Head of caudate nucleus (tissue), 42 donors: ENCODE results near the gene PSG6.
"Not testable (repeated sequence)": the region's sequence is repeated elsewhere in the genome, so short reads cannot be mapped to it uniquely, and the experiment has no call there.

Source experiments
- DNase-seq, 42 donors: peaks; one replicate each; pipeline versions ENCODE4 v3.0.0 to v3.0.0-alpha.2; 2020 to 2021; ENCODE audit warnings: mixed read lengths in 7 of 42
- intact Hi-C: fragments of 100-400 bp; cut with DNase I; formaldehyde crosslinking; loops from one replicate; pipeline ENCODE4 v1.15.0; 2022

PSG6 gene

GRCh38 chr19:42917634-42918033, at the start of gene PSG6:
Gene PSG6 (minus strand): TSS chr19:42917894. CDS start chr19:42917792, 102 bp downstream.
- intact Hi-C loops, DNase-seq: not testable (repeated sequence)

DNA sequence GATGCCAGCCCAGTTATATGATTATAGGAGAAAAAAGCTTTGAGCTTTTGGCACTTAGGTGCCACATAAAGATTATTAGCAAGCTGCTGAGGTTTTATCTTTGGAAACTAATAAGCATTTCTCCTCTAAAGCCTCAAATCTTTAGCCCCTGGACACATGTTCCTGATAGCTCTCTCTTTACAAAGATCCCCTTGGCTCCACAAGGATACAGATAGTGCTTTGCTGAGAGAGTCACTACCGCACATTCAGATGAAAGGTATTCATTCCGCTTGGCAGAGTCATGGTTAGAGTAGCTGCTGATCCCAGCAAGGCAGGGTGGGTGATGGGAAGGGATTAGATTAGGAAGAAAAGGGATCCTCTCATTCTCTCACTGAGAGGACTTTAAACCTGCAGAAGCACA, 47.5 kb upstream of the PSG6 start:
- intact Hi-C loops, result no loop called here
- DNase-seq, result no peak

DNA sequence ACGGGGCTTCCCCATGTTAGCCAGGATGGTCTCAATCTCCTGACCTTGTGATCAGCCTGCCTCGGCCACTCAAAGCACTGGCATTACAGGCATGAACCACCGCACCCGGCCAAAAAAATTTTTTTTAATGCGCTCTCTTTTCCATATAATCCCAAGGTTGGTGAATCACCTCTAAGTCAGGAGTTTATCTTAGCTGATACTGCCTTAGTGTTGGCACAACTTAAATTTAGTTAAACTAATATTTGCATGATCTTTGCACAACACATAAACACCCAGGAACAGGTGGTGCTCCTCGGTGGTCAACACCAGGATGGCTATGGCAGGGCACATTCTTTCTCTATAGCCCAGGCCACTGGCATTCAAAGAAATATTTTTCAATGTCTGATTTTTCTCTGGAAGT, 43.4 kb upstream of the PSG6 start:
- intact Hi-C loops, result no loop called here
- DNase-seq, result no peak

GRCh38 chr19:42952126-42952525, 34.4 kb upstream of the PSG6 start:
- DNase-seq, intact Hi-C loops: not testable (repeated sequence)

GRCh38 chr19:42951476-42951875, 33.8 kb upstream of the PSG6 start:
- intact Hi-C loops, DNase-seq: not testable (repeated sequence)

DNA sequence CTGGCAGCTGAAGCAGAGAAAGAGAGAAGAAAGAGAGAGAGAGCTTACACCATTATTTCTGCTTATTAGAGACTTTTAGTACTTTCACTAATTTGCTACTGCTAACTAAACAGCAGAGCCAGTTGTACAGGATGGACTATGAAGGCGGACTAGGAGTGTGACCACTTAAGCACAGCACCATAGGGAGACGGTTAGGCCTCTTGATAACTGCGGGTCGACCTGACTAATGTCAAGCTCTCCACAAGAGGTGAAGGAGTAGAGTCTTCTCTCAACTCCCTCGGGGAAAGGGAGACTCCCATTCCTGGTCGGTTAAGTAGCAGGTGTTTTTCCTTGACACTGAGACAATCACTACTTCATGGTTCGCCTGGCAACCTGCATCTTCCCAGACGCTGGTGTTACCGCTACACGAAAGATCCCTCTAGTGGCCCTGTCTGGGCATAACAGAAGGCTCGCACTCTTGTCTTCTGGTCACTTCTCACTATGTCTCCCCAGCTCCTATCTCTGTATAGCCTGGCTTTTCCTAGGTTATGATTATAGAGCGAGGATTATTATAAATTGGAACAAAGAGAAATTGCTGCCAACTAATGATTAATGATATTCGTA, 24.6 kb upstream of the PSG6 start:
- intact Hi-C loops, result no loop called here

GRCh38 chr19:42937107-42937506, 19.4 kb upstream of the PSG6 start, which contains the start of gene PSG7:
Gene PSG7 (minus strand): TSS chr19:42937207. CDS start chr19:42937076, 131 bp downstream.
- intact Hi-C loops, DNase-seq: not testable (repeated sequence)

More for the DNA sequence above, 24.6 kb upstream of the PSG6 start:
- DNase-seq, result no peak

GRCh38 chr19:42934726-42935125, 17.0 kb upstream of the PSG6 start:
- DNase-seq, intact Hi-C loops: not testable (repeated sequence)

GRCh38 chr19:42934183-42934582, 16.5 kb upstream of the PSG6 start:
- intact Hi-C loops, result not testable (repeated sequence)

GRCh38 chr19:42933412-42933811, 15.7 kb upstream of the PSG6 start:
- DNase-seq, intact Hi-C loops: not testable (repeated sequence)

More at GRCh38 chr19:42934183-42934582, 16.5 kb upstream of the PSG6 start:
- DNase-seq, result not testable (repeated sequence)

DNA sequence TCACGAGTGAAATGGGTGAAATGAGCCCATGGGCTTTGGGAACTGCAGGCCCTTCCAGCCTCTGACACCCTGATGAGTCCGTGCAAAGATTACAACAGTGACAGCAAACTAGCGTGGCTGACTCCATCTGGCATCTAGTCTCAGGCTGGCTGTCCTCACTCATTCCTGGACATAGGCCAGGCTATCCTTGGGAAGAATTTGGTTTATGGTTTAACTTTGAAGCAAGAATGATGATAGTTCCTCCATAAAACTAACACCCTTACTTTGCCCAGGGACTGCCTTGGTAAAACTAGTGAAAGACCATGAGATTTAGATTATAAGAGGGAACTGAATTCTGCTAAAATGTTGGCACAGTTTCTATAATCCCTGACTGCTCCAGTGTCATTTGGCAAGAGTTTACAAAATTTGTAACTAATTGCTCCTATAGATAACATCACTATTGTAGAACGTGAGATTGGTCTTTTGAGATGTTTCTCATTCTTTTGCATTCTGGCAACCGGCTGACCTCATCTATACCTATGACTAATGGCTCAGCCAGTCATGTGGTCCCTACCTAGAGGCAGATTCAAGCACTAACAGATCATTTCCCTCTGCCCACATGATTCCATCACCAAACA, 14.9 kb upstream of the PSG6 start:
- intact Hi-C loops, DNase-seq: not testable (repeated sequence)

DNA sequence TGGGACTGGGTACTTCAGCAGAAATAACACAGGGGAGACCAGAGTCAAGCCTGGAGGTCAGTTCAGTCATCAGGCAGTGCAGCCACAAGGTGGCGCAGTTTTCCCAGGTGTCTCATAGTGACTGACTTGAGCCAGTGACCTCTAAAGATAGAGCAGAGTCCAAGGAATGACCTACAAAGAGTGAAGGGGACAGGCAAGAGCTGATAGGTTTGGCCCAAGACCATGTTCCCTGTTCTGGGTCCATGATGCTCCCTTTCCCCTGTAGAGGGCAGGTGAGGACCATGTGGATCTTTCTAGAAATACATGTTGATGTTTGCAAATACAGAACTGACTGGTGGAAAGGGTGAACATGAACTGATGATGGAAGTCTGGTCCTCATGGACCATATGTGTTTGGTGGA, 12.5 kb upstream of the PSG6 start:
- DNase-seq, result peak in 10 of 42 donors; percentile 11 to 65 (median 21)
- intact Hi-C loops, result not testable (repeated sequence)

GRCh38 chr19:42928896-42929295, 11.2 kb upstream of the PSG6 start:
- DNase-seq, result no peak
- intact Hi-C loops, result no loop called here

- intact Hi-C loops, result no loop called here
- no peak for DNase-seq
These were observed 9.1 kb upstream of the PSG6 start for GRCh38 chr19:42926781-42927180.

DNA sequence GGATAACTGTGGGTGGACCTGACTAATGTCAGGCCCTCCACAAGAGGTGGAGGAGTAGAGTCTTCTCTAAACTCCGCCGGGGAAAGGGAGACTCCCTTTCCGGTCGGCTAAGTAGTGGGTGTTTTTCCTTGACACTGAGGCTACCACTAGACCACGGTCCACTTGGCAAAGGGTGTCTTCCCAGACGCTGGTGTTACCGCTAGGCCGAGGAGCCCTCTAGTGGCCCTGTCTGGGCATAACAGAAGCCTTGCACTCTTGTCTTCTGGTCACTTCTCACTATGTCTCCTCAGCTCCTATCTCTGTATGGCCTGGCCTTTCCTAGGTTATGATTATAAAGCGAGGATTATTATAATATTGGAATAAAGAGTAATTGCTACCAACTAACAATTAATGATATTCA, 5.4 kb upstream of the PSG6 start:
- intact Hi-C loops, result not testable (repeated sequence)
- peak in 38 of 42 donors; percentile 7 to 77 (median 40) for DNase-seq

- DNase-seq, intact Hi-C loops: not testable (repeated sequence)
These were observed 3.3 kb upstream of the PSG6 start for GRCh38 chr19:42920971-42921370.

GRCh38 chr19:42919757-42920079, 2.0 kb upstream of the PSG6 start:
- intact Hi-C loops, result no loop called here
- no peak for DNase-seq

DNA sequence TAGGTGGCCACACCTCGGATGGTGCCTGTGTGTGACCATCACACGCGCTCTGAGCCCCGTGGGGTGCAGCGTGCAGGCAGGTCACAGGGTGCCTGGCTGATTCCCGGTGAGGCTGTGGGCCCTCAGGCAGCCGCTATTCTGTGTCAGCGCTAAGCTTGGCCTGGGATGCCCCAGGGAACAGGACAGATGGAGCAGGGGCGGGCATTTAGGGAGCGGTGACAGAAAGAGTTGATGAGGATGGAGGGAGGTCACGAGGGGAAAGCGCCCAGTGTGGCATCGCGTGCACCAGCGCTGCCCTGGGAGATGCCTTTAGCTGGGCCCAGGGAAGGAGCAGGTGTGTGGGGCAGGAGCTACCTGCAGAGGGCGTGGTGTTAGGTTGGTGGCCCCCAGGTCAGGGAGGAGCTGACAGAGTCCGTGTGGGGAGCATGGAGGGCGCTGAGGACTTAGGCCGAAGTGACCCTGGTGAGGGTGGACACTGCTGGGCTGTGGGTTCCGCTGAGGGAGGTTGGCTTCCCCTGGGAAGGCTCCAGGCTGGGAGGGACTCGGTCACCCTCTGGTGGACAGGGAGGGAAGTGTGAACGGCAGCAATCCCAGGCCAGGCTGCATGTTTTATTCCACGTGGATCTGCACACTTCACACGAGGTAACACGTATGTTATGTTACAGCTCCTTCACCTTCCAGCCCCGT, 1.5 kb upstream of the PSG6 start:
- DNase-seq, intact Hi-C loops: not testable (repeated sequence)

- DNase-seq, intact Hi-C loops: not testable (repeated sequence)
These were observed 829 bp upstream of the PSG6 start for GRCh38 chr19:42918377-42919069.

GRCh38 chr19:42916931-42917330, 763 bp downstream of the PSG6 start:
- DNase-seq, intact Hi-C loops: not testable (repeated sequence)
